ENCODE results near the gene ZFAND3. TPM values are rescaled to one million over a fixed set of nuclear protein-coding genes. Genes with fewer than 3 reads are reported as not detected.

Gene ZFAND3
- total RNA-seq, 1 experiment from 2014 or later, result 107 TPM

DNA sequence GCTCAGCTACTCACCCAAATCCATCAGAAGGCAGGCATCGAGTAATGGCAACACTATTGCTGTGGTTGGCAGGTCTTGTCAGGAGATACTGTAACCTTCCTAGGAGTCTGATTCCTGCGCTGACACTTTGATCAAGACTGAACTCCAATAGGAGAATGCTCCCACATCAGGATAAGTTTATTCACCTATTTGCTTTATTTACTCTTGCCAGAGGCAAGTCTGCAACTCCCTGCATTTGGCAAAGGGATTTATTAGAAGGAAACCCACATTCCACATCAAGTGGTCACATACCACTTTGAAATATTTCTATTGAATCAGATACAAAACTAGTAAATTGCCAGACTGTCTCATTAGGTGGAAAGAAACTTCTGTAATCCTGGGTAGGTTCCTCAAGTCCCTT, 43.5 kb downstream of the ZFAND3 start:
- no peak for DNase-seq
- POLR2A ChIA-PET, result no interaction called here
- Mint-ChIP-seq H3K27ac (ENCODE audit: unreplicated experiment) (no peak overlapping the region), H3K27me3 (ENCODE audit: insufficient read depth, unreplicated experiment) (no peaks in the 10 kb centered on the region), H3K4me3 (ENCODE audit: unreplicated experiment) (no peak overlapping the region), H3K9me3 (ENCODE audit: unreplicated experiment) (no peaks in the 10 kb centered on the region), H3K4me1 (ENCODE audit: low read depth, unreplicated experiment) (peaks cover 14% of the 10 kb centered on the region), H3K36me3 (ENCODE audit: insufficient read depth, unreplicated experiment) (peaks cover 7% of the 10 kb centered on the region)
- intact Hi-C loops (cut with micrococcal nuclease; ENCODE audit: unreplicated experiment), result loop anchor here (5.0 to 10.0 kb wide), 2 partner anchors 41 to 152 kb away; no protein-coding TSS in a partner anchor
- Histone ChIP-seq H3K36me3 (ENCODE audit: control insufficient read depth, insufficient read depth, low read length) (no peaks in the 10 kb centered on the region), H3K4me1 (no peaks in the 10 kb centered on the region; the same call in 1 of the 2 replicates), H3K9me3 (no peaks in the 10 kb centered on the region), H3K4me3 (ENCODE audit: low read depth, low read length) (no peak overlapping the region), H3K27me3 (replicated peaks; ENCODE audit: control insufficient read depth, insufficient read depth, low read length) (no peaks in the 10 kb centered on the region)
- TF ChIP-seq, protein P1, sequence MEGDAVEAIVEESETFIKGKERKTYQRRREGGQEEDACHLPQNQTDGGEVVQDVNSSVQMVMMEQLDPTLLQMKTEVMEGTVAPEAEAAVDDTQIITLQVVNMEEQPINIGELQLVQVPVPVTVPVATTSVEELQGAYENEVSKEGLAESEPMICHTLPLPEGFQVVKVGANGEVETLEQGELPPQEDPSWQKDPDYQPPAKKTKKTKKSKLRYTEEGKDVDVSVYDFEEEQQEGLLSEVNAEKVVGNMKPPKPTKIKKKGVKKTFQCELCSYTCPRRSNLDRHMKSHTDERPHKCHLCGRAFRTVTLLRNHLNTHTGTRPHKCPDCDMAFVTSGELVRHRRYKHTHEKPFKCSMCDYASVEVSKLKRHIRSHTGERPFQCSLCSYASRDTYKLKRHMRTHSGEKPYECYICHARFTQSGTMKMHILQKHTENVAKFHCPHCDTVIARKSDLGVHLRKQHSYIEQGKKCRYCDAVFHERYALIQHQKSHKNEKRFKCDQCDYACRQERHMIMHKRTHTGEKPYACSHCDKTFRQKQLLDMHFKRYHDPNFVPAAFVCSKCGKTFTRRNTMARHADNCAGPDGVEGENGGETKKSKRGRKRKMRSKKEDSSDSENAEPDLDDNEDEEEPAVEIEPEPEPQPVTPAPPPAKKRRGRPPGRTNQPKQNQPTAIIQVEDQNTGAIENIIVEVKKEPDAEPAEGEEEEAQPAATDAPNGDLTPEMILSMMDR (IDR thresholded peaks at IDR 0.05; ENCODE audit: insufficient read depth in 1 of 2, low read depth in 1 of 2, low read length in 1 of 2, severe bottlenecking in 1 of 2, unreplicated experiment in 1 of 2), result no peak
- CTCF ChIA-PET, result interaction anchor here (0.7 kb wide), 2 partner anchors 15 to 72 kb away, joined by 3 to 5 read pairs; no protein-coding TSS in a partner anchor
- no TSS peak for BruUV-seq (replicated peaks)

DNA sequence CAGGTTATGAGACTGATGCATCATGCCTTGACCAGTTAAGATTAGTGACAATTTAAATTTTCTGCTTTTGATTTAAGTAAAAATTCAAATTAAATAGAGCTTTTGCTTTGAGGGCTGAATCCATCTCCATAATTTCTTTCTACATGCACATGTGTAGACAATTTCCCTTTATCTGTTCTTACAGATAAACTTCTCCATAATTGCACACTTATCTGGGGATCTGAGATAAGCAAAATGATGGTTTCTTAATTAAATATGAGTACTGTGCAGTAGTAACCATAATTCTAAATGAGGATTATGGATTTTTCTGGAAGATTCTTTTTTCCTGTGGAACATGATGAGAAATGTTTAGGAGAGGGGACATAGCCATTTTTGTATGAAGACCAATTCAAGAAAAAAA, 44.7 kb downstream of the ZFAND3 start:
- TF ChIP-seq, protein P1 (IDR thresholded peaks at IDR 0.05; ENCODE audit: insufficient read depth in 1 of 2, low read depth in 1 of 2, low read length in 1 of 2, severe bottlenecking in 1 of 2, unreplicated experiment in 1 of 2), result no peak
- Histone ChIP-seq H3K27me3 (replicated peaks; ENCODE audit: control insufficient read depth, insufficient read depth, low read length) (no peaks in the 10 kb centered on the region), H3K4me3 (ENCODE audit: low read depth, low read length) (no peak overlapping the region), H3K9me3 (no peaks in the 10 kb centered on the region), H3K36me3 (ENCODE audit: control insufficient read depth, insufficient read depth, low read length) (no peaks in the 10 kb centered on the region), H3K4me1 (no peaks in the 10 kb centered on the region; the same call in 1 of the 2 replicates)
- H3K27ac Mint-ChIP-seq (ENCODE audit: unreplicated experiment), result no peak overlapping the region
- intact Hi-C loops (cut with micrococcal nuclease; ENCODE audit: unreplicated experiment), result loop anchor here (5.0 to 10.0 kb wide), 2 partner anchors 42 to 151 kb away; no protein-coding TSS in a partner anchor
- no TSS peak for BruUV-seq (replicated peaks)
- H3K36me3 Mint-ChIP-seq (ENCODE audit: insufficient read depth, unreplicated experiment), result peaks cover 12% of the 10 kb centered on the region
- ChIA-PET POLR2A (interaction anchor here (0.6 kb wide), 1 partner anchor 838 kb away, joined by 6 read pairs; no protein-coding TSS in a partner anchor), CTCF (no interaction called here)
- peaks cover 21% of the 10 kb centered on the region for H3K4me1 Mint-ChIP-seq (ENCODE audit: low read depth, unreplicated experiment)
- no peaks in the 10 kb centered on the region for H3K9me3 Mint-ChIP-seq (ENCODE audit: unreplicated experiment)
- no peaks in the 10 kb centered on the region for H3K27me3 Mint-ChIP-seq (ENCODE audit: insufficient read depth, unreplicated experiment)
- no peak for DNase-seq
- H3K4me3 Mint-ChIP-seq (ENCODE audit: unreplicated experiment), result no peak overlapping the region

DNA sequence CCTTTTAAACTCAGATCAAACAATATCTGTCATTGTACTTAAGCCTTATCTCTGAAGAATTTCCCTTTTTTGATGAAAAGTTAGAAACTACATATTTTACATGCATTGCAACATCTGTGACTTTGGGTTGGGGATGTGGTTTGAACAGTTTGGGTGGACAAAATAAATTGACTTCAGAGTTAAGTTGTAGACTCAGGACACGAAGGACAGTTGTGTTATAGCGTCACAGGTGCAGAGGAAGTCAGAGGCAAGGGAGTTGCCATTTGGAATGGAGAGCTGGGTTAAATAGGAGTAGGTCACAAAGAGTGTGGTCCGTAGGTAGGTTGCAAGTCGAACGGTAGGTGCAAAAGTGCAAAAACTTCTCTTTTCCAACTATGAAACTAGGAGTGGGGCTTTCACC, 46.0 kb downstream of the ZFAND3 start:
- Histone ChIP-seq H3K9me3 (no peaks in the 10 kb centered on the region), H3K27me3 (replicated peaks; ENCODE audit: control insufficient read depth, insufficient read depth, low read length) (no peaks in the 10 kb centered on the region), H3K4me3 (ENCODE audit: low read depth, low read length) (no peak overlapping the region), H3K4me1 (no peaks in the 10 kb centered on the region; the same call in 1 of the 2 replicates), H3K36me3 (ENCODE audit: control insufficient read depth, insufficient read depth, low read length) (no peaks in the 10 kb centered on the region)
- CTCF ChIA-PET, result interaction anchor here (0.6 kb wide), 1 partner anchor 124 kb away, joined by 3 read pairs; no protein-coding TSS in a partner anchor
- Mint-ChIP-seq H3K36me3 (ENCODE audit: insufficient read depth, unreplicated experiment) (peaks cover 12% of the 10 kb centered on the region), H3K4me3 (ENCODE audit: unreplicated experiment) (no peak overlapping the region), H3K9me3 (ENCODE audit: unreplicated experiment) (no peaks in the 10 kb centered on the region), H3K27ac (ENCODE audit: unreplicated experiment) (no peak overlapping the region), H3K27me3 (ENCODE audit: insufficient read depth, unreplicated experiment) (no peaks in the 10 kb centered on the region), H3K4me1 (ENCODE audit: low read depth, unreplicated experiment) (peaks cover 21% of the 10 kb centered on the region)
- POLR2A ChIA-PET, result no interaction called here
- no TSS peak for BruUV-seq (replicated peaks)
- intact Hi-C loops (cut with micrococcal nuclease; ENCODE audit: unreplicated experiment), result loop anchor here (10.0 kb wide), 1 partner anchor 149 kb away; no protein-coding TSS in a partner anchor
- DNase-seq, result no peak
- TF ChIP-seq, protein P1 (IDR thresholded peaks at IDR 0.05; ENCODE audit: insufficient read depth in 1 of 2, low read depth in 1 of 2, low read length in 1 of 2, severe bottlenecking in 1 of 2, unreplicated experiment in 1 of 2), result no peak

All from Caco-2 (cell line).